IMR-90 (cell line): Measurements from ENCODE around the gene TOR3A.
"Not testable (repeated sequence)": the region's sequence is repeated elsewhere in the genome, so short reads cannot be mapped to it uniquely, and the experiment has no call there.

Experiments
- BHLHE40 ChIP-seq: fragments of 150-350 bp; IDR thresholded peaks from 2 replicates; pipeline ENCODE4 v1.6.1; 2016; ENCODE audit warnings: mild to moderate bottlenecking, low read depth, low read length
- CEBPB ChIP-seq: IDR thresholded peaks from 2 replicates; pipeline ENCODE4 v1.6.1; 2012; ENCODE audit warnings: low read depth, low read length, improper control_type of control experiment
- CTCF ChIP-seq: conservative IDR thresholded peaks from 2 replicates; pipeline ENCODE4 v1.5.1; 2012; ENCODE audit warnings: mild to moderate bottlenecking, low read depth, low read length, improper control_type of control experiment
- FOS ChIP-seq: fragments of 150-350 bp; IDR thresholded peaks from 2 replicates; pipeline ENCODE4 v1.6.1; 2016; ENCODE audit warnings: low read depth, low read length
- MAFK ChIP-seq: IDR thresholded peaks from 2 replicates; pipeline ENCODE4 v1.6.1; 2012; ENCODE audit warnings: low read depth, low read length, improper control_type of control experiment
- POLR2A ChIP-seq: IDR thresholded peaks from 2 replicates; pipeline ENCODE4 v1.6.1; 2012; ENCODE audit warnings: mild to moderate bottlenecking, low read depth, low read length
- RAD21 ChIP-seq: IDR thresholded peaks from 2 replicates; pipeline ENCODE4 v1.6.1; 2012; ENCODE audit warnings: low read length, improper control_type of control experiment
- RCOR1 ChIP-seq: IDR thresholded peaks from 2 replicates; pipeline ENCODE4 v1.6.1; 2012; ENCODE audit warnings: mild to moderate bottlenecking, low read length, improper control_type of control experiment; ENCODE audit not compliant: insufficient replicate concordance
- RFX5 ChIP-seq: IDR thresholded peaks from 2 replicates; pipeline ENCODE4 v1.8.0; 2012; ENCODE audit warnings: low read depth, mild to moderate bottlenecking, low read length, moderate library complexity
- SMC3 ChIP-seq: fragments of 150-350 bp; IDR thresholded peaks from 2 replicates; pipeline ENCODE4 v1.6.1; 2016; ENCODE audit warnings: low read depth, mild to moderate bottlenecking, antibody characterized with exemption, low read length, moderate library complexity

- TF ChIP-seq CTCF, RFX5, SMC3, POLR2A, FOS, RAD21, MAFK, RCOR1, CEBPB, BHLHE40: not testable (repeated sequence)
Measured at GRCh38 chr1:179039502-179040174, 42.2 kb upstream of the TOR3A start.
